Astrocyte (in vitro differentiated cells and primary cell): ENCODE measurements around the gene GDPD5. TPM values are rescaled to one million over a fixed set of nuclear protein-coding genes. Genes with fewer than 3 reads are reported as not detected.

Experiments
- DNase-seq: peaks from one replicate; pipeline ENCODE4 v3.0.0-alpha.2; 2010; ENCODE audit warnings: low read depth
- FAIRE-seq: peaks from 2 replicates; lab custom pipeline; 2011; peaks lifted over from hg19 to GRCh38; lab: Jason Lieb, UNC
- H2AFZ ChIP-seq: 2 replicates; pipeline ENCODE4 v1.6.0; 2012; ENCODE audit warnings: low read depth, low read length, inconsistent platforms
- H3K27ac ChIP-seq: 2 replicates; pipeline ENCODE4 v1.5.1; 2011; ENCODE audit warnings: low read depth, low read length, inconsistent platforms
- H3K27me3 ChIP-seq: 2 replicates; pipeline ENCODE4 v1.6.0; 2011; ENCODE audit warnings: low read length, inconsistent platforms; ENCODE audit not compliant: insufficient read depth
- H3K36me3 ChIP-seq: 2 replicates; pipeline ENCODE4 v1.5.1; 2011; ENCODE audit warnings: low read length, inconsistent platforms; ENCODE audit not compliant: insufficient read depth
- H3K4me1 ChIP-seq: 2 replicates; pipeline ENCODE4 v1.5.1; 2011; ENCODE audit warnings: low read length, inconsistent platforms; ENCODE audit not compliant: insufficient read depth
- H3K4me2 ChIP-seq: 2 replicates; pipeline ENCODE4 v1.6.0; 2012; ENCODE audit warnings: low read length, inconsistent platforms
- H3K4me3 ChIP-seq: 2 replicates; pipeline ENCODE4 v1.5.1; 2011; ENCODE audit warnings: low read depth, mild to moderate bottlenecking, low read length, inconsistent platforms; ENCODE audit not compliant: insufficient read depth
- H3K79me2 ChIP-seq: 2 replicates; pipeline ENCODE4 v1.6.0; 2012; ENCODE audit warnings: mild to moderate bottlenecking, low read length, inconsistent platforms; ENCODE audit not compliant: insufficient read depth
- H3K9ac ChIP-seq: 2 replicates; pipeline ENCODE4 v1.6.0; 2012; ENCODE audit warnings: mild to moderate bottlenecking, low read length, inconsistent platforms
- H3K9me3 ChIP-seq: 2 replicates; pipeline ENCODE4 v1.5.1; 2012; ENCODE audit warnings: low read depth, mild to moderate bottlenecking, low read length, inconsistent platforms; ENCODE audit not compliant: insufficient read depth
- H4K20me1 ChIP-seq: 2 replicates; pipeline ENCODE4 v1.6.0; 2012; ENCODE audit warnings: low read length, inconsistent platforms; ENCODE audit not compliant: insufficient read depth
- H3K27ac Mint-ChIP-seq: one replicate; pipeline ENCODE4 v1.8.0; 2021; ENCODE audit warnings: mild to moderate bottlenecking, mixed read lengths; ENCODE audit not compliant: unreplicated experiment
- H3K27me3 Mint-ChIP-seq: one replicate; pipeline ENCODE4 v1.8.0; 2021; ENCODE audit warnings: low read depth, mixed read lengths; ENCODE audit not compliant: unreplicated experiment
- H3K36me3 Mint-ChIP-seq: one replicate; pipeline ENCODE4 v1.8.0; 2021; ENCODE audit warnings: low read depth, mixed read lengths; ENCODE audit not compliant: unreplicated experiment
- H3K4me1 Mint-ChIP-seq: one replicate; pipeline ENCODE4 v1.8.0; 2021; ENCODE audit warnings: low read depth, mixed read lengths; ENCODE audit not compliant: unreplicated experiment
- H3K4me3 Mint-ChIP-seq: one replicate; pipeline ENCODE4 v1.8.0; 2021; ENCODE audit warnings: mild to moderate bottlenecking, moderate library complexity, mixed read lengths; ENCODE audit not compliant: unreplicated experiment
- H3K9me3 Mint-ChIP-seq: one replicate; pipeline ENCODE4 v1.8.0; 2021; ENCODE audit warnings: mild to moderate bottlenecking, mixed read lengths; ENCODE audit not compliant: unreplicated experiment
- EZH2 ChIP-seq: IDR thresholded peaks from 2 replicates; pipeline ENCODE4 v1.6.1; 2012; ENCODE audit warnings: mild to moderate bottlenecking, low read length, inconsistent platforms; ENCODE audit not compliant: insufficient read depth
- total RNA-seq: library from RNA; stranded (reverse); gene quantifications from 2 replicates; pipeline ENCODE4 v1.2.1, GENCODE V29; 2021
- TF ChIP-seq, protein P1 (sequence below): IDR thresholded peaks from 2 replicates; pipeline ENCODE4 v1.5.1; 2011; ENCODE audit warnings: low read depth, mild to moderate bottlenecking, inconsistent platforms, low read length, moderate library complexity; ENCODE audit not compliant: insufficient read depth

GDPD5 gene
- total RNA-seq, 1 donor from 2014 or later, result 9.4 TPM

DNA sequence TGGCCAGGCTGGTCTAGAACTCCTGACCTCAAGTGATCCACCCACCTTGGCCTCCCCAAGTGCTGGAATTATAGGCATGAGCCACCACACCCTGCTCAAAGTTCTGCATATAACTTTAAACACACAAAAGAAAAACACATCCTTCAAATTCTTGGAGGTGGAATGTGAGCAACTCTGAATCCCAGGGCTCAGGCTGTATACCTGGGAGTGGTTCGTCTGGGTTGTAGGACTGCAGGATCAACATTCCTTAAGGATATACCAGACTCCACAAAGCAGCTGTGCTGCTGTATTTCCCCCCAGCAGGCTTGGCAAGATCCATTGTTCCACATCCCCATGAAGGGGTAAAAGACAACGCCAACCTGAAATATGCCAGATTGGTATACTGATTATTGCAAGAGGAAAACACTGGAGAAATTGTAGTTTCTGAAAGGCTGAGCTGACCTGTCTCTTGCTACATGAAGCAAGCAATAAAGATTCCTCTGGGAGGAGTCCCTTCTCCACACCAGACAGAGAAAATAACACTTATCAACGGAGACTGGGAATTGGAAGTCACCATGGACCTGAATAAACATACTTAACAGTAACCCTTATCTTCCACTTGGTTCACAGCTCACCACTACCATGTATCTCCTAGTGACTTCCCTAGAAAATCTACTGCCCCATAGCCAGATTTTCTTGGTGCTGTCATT is 138.7 kb downstream of the GDPD5 start:
- no peak overlapping the region for H3K4me3 ChIP-seq
- no peak overlapping the region for H3K27ac ChIP-seq
- Mint-ChIP-seq H3K4me3 (no peak overlapping the region), H3K27me3 (no peaks in the 10 kb centered on the region), H3K27ac (peak overlapping the region; percentile 58), H3K36me3 (no peaks in the 10 kb centered on the region), H3K4me1 (peaks cover 12% of the 10 kb centered on the region), H3K9me3 (no peaks in the 10 kb centered on the region)
- no peaks in the 10 kb centered on the region for H4K20me1 ChIP-seq
- no peaks in the 10 kb centered on the region for H3K36me3 ChIP-seq
- H3K9ac ChIP-seq, result no peak overlapping the region
- peaks cover 5% of the 10 kb centered on the region for H3K27me3 ChIP-seq
- no peak for FAIRE-seq
- H3K9me3 ChIP-seq, result no peaks in the 10 kb centered on the region
- peak; percentile 65 for DNase-seq
- peak overlapping the region; percentile 10 for H3K4me2 ChIP-seq
- H3K4me1 ChIP-seq, result peaks cover 4% of the 10 kb centered on the region
- no peaks in the 10 kb centered on the region for H3K79me2 ChIP-seq
- TF ChIP-seq, protein P1, sequence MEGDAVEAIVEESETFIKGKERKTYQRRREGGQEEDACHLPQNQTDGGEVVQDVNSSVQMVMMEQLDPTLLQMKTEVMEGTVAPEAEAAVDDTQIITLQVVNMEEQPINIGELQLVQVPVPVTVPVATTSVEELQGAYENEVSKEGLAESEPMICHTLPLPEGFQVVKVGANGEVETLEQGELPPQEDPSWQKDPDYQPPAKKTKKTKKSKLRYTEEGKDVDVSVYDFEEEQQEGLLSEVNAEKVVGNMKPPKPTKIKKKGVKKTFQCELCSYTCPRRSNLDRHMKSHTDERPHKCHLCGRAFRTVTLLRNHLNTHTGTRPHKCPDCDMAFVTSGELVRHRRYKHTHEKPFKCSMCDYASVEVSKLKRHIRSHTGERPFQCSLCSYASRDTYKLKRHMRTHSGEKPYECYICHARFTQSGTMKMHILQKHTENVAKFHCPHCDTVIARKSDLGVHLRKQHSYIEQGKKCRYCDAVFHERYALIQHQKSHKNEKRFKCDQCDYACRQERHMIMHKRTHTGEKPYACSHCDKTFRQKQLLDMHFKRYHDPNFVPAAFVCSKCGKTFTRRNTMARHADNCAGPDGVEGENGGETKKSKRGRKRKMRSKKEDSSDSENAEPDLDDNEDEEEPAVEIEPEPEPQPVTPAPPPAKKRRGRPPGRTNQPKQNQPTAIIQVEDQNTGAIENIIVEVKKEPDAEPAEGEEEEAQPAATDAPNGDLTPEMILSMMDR, result no peak
- no peak for TF ChIP-seq EZH2
- no peak overlapping the region for H2AFZ ChIP-seq

Other genes starting within 250 kb of the GDPD5 start
- 22.7 and 28.5 TPM in 2 replicates for gene ARRB1, start 174.3 kb downstream of the GDPD5 start, total RNA-seq
- 1,706 and 1,898 TPM in 2 replicates for gene RPS3, start 126.4 kb downstream of the GDPD5 start, total RNA-seq
- gene KLHL35, start 92.7 kb downstream of the GDPD5 start, total RNA-seq, result 0.77 and 0.87 TPM in 2 replicates
- gene SERPINH1, start 36.3 kb upstream of the GDPD5 start, total RNA-seq, result 768 and 923 TPM in 2 replicates
- 3.0 and 3.9 TPM in 2 replicates for gene MAP6, start 143.1 kb upstream of the GDPD5 start, total RNA-seq
- gene MOGAT2, start 191.9 kb upstream of the GDPD5 start, total RNA-seq, result not detected in 2 replicates
- 0.73 and 1.6 TPM in 2 replicates for gene DGAT2, start 242.8 kb upstream of the GDPD5 start, total RNA-seq